Measurements from ENCODE around the gene TBCB. TPM values are rescaled to one million over a fixed set of nuclear protein-coding genes. Genes with fewer than 3 reads are reported as not detected.

The TBCB gene
- total RNA-seq, 1 experiment from 2014 or later: 212 TPM

DNA sequence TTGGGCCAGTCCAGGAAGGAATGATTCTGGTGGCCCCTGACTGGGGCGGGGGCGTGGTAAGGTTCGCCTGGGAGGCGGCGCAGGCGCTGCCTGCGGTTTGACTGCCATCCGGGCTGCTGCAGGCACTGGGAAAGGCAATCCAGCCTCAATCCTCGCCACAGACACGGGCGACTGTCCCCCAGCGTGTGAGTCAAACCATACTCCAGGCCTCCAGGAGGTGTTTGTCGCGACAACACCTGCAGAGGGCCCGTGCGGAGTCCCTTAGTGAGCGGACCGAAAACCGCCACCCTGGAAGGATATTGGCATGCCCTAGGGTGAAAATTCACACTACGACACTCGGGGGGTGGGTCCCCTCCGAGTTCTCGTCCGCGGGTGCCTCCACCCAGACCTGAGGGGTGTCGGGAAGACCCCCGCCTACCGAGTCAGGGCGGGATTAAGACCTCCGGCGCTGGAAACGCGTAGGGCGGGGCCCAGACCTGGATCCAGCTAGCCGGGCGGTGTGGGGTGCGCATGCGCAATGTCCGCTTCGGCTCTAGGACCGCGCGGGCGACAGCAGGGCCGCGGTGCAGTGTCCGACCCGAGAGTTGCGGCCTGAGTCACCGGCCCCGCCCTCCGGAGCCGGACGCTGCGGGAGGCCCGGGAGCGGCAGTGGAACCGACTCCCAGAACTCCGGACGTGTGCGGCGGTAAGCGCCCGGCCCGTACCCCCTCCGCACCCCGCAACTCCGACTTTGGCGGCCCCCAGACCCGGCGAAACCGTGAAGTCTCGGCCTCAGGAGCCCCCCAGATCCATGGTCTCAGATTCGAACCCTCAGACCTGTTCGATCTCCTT is 24.4 kb downstream of the TBCB start, which contains the start of gene CAPNS1:
TSS of gene CAPNS1 (plus strand) at position 594 of the 831 bp plus-strand sequence. CDS start 946 bp downstream, outside the sequence.
- Histone ChIP-seq H3K4me1 (peaks cover 5% of the 10 kb centered on the region; the same call in 1 of the 2 replicates), H3K36me3 (peaks cover 25% of the 10 kb centered on the region), H3K27me3 (no peaks in the 10 kb centered on the region), H3K27ac (peak within 1 kb of the TSS; percentile 85), H3K4me3 (peak within 1 kb of the TSS; percentile 91), H3K9me3 (replicated peaks) (no peaks in the 10 kb centered on the region)
- peak; percentile 97 to 98 for DNase-seq

DNA sequence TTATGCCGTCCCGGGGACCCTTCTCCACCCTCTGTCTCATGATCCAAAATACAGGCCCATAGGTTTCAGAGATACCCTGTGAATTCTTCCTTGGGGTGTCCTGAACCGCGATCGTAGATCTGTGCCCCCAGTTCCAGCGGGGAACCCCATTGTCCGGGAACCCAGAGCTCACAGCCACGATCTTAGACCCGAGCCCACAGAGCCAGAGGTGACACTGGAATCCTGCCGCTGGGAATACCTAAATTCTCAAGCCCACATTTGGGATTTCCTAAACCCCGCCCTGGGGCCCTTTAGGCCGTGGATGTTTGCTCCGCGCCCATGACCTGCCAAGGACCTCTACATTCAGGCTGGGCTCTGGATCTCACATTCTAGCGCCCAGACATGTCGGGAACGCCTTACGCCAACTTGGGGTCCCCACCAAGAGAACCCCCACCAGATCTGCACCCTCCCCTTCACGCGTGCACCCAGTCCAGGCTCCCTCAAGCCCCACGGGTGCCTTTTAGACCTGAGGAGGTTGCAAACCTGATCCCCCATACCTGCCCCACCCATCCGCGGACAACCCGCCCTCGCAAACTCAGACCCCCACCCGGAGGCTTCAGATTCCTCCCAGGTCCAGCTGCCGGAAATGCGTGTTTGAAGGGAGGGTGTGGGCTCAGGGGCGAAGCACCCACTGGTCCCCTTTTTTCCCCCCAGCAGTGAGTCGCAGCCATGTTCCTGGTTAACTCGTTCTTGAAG is 25.2 kb downstream of the TBCB start:
- peak; percentile 70 to 73 for DNase-seq
- H3K9me3 ChIP-seq (replicated peaks): no peaks in the 10 kb centered on the region
- peaks cover 33% of the 10 kb centered on the region for H3K36me3 ChIP-seq
- H3K27ac ChIP-seq: peak overlapping the region; percentile 85
- H3K4me3 ChIP-seq: peak overlapping the region; percentile 91
- H3K4me1 ChIP-seq: peaks cover 5% of the 10 kb centered on the region; the same call in 1 of the 2 replicates
- H3K27me3 ChIP-seq: no peaks in the 10 kb centered on the region

- Histone ChIP-seq H3K27ac (peak overlapping the region; percentile 6; the same call in 1 of the 2 replicates), H3K4me3 (peak overlapping the region; percentile 91), H3K27me3 (no peaks in the 10 kb centered on the region), H3K36me3 (peaks cover 41% of the 10 kb centered on the region), H3K4me1 (peaks cover 5% of the 10 kb centered on the region; the same call in 1 of the 2 replicates), H3K9me3 (replicated peaks) (no peaks in the 10 kb centered on the region)
- DNase-seq: peak; percentile 83 to 90
Observed at GRCh38 chr19:36141039-36141927, 26.0 kb downstream of the TBCB start.

DNA sequence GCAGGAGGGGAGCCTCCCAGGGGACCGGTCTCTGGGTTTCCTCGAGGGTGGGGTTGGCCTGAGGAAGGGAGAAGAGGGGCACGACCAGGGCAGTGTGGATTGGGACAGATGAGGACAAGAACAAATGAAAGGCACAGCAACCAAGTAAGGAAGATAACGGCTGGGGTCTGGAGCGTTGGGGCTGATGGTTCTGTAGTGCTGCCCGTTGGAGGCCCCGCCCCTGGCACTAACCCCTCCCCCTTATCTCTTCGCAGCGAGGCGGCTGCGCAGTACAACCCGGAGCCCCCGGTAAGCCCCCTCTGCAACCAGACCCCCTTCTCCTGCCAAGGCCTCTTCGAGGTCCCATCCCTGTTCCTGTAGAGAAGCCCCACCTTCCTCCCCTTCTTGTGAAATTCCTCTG is 26.8 kb downstream of the TBCB start:
- H3K27me3 ChIP-seq: no peaks in the 10 kb centered on the region
- H3K27ac ChIP-seq: no peak overlapping the region
- peaks cover 49% of the 10 kb centered on the region for H3K36me3 ChIP-seq
- no peaks in the 10 kb centered on the region for H3K9me3 ChIP-seq (replicated peaks)
- no peak overlapping the region for H3K4me3 ChIP-seq
- peaks cover 5% of the 10 kb centered on the region; the same call in 1 of the 2 replicates for H3K4me1 ChIP-seq
- DNase-seq: no peak

GRCh38 chr19:36142496-36142895 is 27.2 kb downstream of the TBCB start:
- no peaks in the 10 kb centered on the region for H3K9me3 ChIP-seq (replicated peaks)
- H3K27me3 ChIP-seq: no peaks in the 10 kb centered on the region
- peaks cover 5% of the 10 kb centered on the region; the same call in 1 of the 2 replicates for H3K4me1 ChIP-seq
- no peak overlapping the region for H3K4me3 ChIP-seq
- no peak for DNase-seq
- H3K36me3 ChIP-seq: peaks cover 53% of the 10 kb centered on the region
- H3K27ac ChIP-seq: no peak overlapping the region

DNA sequence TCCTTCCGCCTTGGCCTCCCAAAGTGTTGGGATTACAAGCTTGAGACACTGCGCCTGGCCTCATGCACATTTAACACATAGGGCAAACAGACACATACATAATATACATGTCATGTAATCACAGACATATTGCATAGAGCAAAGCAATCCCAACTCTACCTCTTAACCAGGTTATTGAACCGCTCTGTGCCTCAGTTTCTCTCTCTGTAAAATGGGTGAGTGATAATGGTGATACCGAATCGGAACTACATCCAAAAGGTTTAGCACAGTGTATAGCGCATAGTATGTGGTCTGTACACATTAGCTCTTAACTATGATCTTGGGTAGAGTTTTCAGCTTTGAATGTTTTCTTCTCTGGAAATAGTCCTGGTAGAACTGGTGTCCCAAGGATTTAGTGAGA is 29.4 kb downstream of the TBCB start:
- H3K27ac ChIP-seq: no peak overlapping the region
- H3K27me3 ChIP-seq: no peaks in the 10 kb centered on the region
- H3K9me3 ChIP-seq (replicated peaks): no peaks in the 10 kb centered on the region
- peaks cover 5% of the 10 kb centered on the region; the same call in 1 of the 2 replicates for H3K4me1 ChIP-seq
- no peak for DNase-seq
- H3K4me3 ChIP-seq: no peak overlapping the region
- H3K36me3 ChIP-seq: peaks cover 69% of the 10 kb centered on the region

DNA sequence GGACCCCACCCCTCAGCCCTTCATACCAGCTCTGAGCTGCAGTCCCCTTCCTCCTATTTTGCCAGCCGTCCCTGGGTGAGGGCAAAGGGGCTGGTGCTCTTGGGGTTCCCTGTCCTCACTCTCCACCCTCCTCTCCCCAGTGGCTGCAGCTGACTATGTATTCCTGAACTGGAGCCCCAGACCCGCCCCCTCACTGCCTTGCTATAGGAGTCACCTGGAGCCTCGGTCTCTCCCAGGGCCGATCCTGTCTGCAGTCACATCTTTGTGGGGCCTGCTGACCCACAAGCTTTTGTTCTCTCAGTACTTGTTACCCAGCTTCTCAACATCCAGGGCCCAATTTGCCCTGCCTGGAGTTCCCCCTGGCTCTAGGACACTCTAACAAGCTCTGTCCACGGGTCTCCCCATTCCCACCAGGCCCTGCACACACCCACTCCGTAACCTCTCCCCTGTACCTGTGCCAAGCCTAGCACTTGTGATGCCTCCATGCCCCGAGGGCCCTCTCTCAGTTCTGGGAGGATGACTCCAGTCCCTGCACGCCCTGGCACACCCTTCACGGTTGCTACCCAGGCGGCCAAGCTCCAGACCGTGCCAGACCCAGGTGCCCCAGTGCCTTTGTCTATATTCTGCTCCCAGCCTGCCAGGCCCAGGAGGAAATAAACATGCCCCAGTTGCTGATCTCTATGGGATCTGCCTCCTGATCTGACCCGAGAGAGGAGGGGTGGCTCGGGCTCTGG is 34.6 kb downstream of the TBCB start:
- Histone ChIP-seq H3K9me3 (replicated peaks) (no peaks in the 10 kb centered on the region; the same call in 1 of the 2 replicates), H3K36me3 (peaks cover 85% of the 10 kb centered on the region), H3K4me3 (no peak overlapping the region), H3K27ac (no peak overlapping the region), H3K27me3 (no peaks in the 10 kb centered on the region), H3K4me1 (no peaks in the 10 kb centered on the region)
- DNase-seq: no peak

GRCh38 chr19:36150586-36150985 is 35.3 kb downstream of the TBCB start:
- DNase-seq: no peak
- H3K36me3 ChIP-seq: peaks cover 78% of the 10 kb centered on the region

GRCh38 chr19:36151144-36152018 is 36.1 kb downstream of the TBCB start:
- Histone ChIP-seq H3K27me3 (no peaks in the 10 kb centered on the region), H3K9me3 (replicated peaks) (no peaks in the 10 kb centered on the region; the same call in 1 of the 2 replicates), H3K4me3 (no peak overlapping the region), H3K36me3 (peaks cover 70% of the 10 kb centered on the region), H3K4me1 (peaks cover 3% of the 10 kb centered on the region; the same call in 1 of the 2 replicates), H3K27ac (no peak overlapping the region)
- DNase-seq: no peak

More at GRCh38 chr19:36150586-36150985, 35.3 kb downstream of the TBCB start:
- Histone ChIP-seq H3K4me1 (peaks cover 3% of the 10 kb centered on the region; the same call in 1 of the 2 replicates), H3K4me3 (no peak overlapping the region), H3K27me3 (no peaks in the 10 kb centered on the region), H3K9me3 (replicated peaks) (no peaks in the 10 kb centered on the region; the same call in 1 of the 2 replicates), H3K27ac (no peak overlapping the region)

GRCh38 chr19:36152019-36152351 is 36.7 kb downstream of the TBCB start:
- Histone ChIP-seq H3K27ac (no peak overlapping the region), H3K4me3 (no peak overlapping the region)

GRCh38 chr19:36152352-36153091 is 37.3 kb downstream of the TBCB start, which contains the start of gene COX7A1:
COX7A1 (minus strand) TSS chr19:36152447; CDS start chr19:36152407, 40 bp downstream.
- H3K4me1 ChIP-seq: peaks cover 3% of the 10 kb centered on the region; the same call in 1 of the 2 replicates
- H3K36me3 ChIP-seq: peaks cover 59% of the 10 kb centered on the region
- no peaks in the 10 kb centered on the region for H3K27me3 ChIP-seq
- H3K9me3 ChIP-seq (replicated peaks): no peaks in the 10 kb centered on the region; the same call in 1 of the 2 replicates
- H3K27ac ChIP-seq: no peak within 1 kb of the TSS; the same call in 1 of the 2 replicates
- H3K4me3 ChIP-seq: peak within 1 kb of the TSS; percentile 30
- peak in 1 of 2 experiments; percentile 20 for DNase-seq

More at GRCh38 chr19:36152019-36152351, 36.7 kb downstream of the TBCB start:
- Histone ChIP-seq H3K4me1 (peaks cover 3% of the 10 kb centered on the region; the same call in 1 of the 2 replicates), H3K36me3 (peaks cover 64% of the 10 kb centered on the region), H3K9me3 (replicated peaks) (no peaks in the 10 kb centered on the region; the same call in 1 of the 2 replicates), H3K27me3 (no peaks in the 10 kb centered on the region)
- no peak for DNase-seq

GRCh38 chr19:36153126-36153525 is 37.9 kb downstream of the TBCB start:
- H3K4me1 ChIP-seq: peaks cover 3% of the 10 kb centered on the region; the same call in 1 of the 2 replicates
- H3K27me3 ChIP-seq: no peaks in the 10 kb centered on the region
- peaks cover 55% of the 10 kb centered on the region for H3K36me3 ChIP-seq
- no peak overlapping the region for H3K4me3 ChIP-seq
- no peaks in the 10 kb centered on the region; the same call in 1 of the 2 replicates for H3K9me3 ChIP-seq (replicated peaks)
- H3K27ac ChIP-seq: no peak overlapping the region
- DNase-seq: no peak

Measured in SJCRH30 (cell line).